Measurements from ENCODE around the gene CAPN3.

GRCh38 chr15:42403389-42403788 is 44.1 kb downstream of the CAPN3 start:
- TF ChIP-seq, protein P1, sequence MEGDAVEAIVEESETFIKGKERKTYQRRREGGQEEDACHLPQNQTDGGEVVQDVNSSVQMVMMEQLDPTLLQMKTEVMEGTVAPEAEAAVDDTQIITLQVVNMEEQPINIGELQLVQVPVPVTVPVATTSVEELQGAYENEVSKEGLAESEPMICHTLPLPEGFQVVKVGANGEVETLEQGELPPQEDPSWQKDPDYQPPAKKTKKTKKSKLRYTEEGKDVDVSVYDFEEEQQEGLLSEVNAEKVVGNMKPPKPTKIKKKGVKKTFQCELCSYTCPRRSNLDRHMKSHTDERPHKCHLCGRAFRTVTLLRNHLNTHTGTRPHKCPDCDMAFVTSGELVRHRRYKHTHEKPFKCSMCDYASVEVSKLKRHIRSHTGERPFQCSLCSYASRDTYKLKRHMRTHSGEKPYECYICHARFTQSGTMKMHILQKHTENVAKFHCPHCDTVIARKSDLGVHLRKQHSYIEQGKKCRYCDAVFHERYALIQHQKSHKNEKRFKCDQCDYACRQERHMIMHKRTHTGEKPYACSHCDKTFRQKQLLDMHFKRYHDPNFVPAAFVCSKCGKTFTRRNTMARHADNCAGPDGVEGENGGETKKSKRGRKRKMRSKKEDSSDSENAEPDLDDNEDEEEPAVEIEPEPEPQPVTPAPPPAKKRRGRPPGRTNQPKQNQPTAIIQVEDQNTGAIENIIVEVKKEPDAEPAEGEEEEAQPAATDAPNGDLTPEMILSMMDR (conservative IDR thresholded peaks at IDR 0.05; ENCODE audit: low read depth, low read length) = no peak
- no peak for TF ChIP-seq EZH2 (IDR thresholded peaks at IDR 0.05; ENCODE audit: borderline replicate concordance, low read depth, low read length, poor library complexity, severe bottlenecking)
